Right lobe of liver (tissue), 6 donors: ENCODE data around the gene CAGE1. TPM values are rescaled to one million over a fixed set of nuclear protein-coding genes. Genes with fewer than 3 reads are reported as not detected.
"Not testable (repeated sequence)": the region's sequence is repeated elsewhere in the genome, so short reads cannot be mapped to it uniquely, and the experiment has no call there.

Experiments
- ATAC-seq, 4 donors: fragments of 200-7000 bp; cut with Tn5 transposase; one replicate each; pipeline ENCODE4 v1.9.1; 2020; ENCODE audit warnings: mild to moderate bottlenecking in 4 of 4, moderate library complexity in 4 of 4
- DNase-seq, 3 donors: peaks; one replicate each; pipeline ENCODE4 v3.0.0-alpha.2; 2020
- H3K27ac ChIP-seq, 3 donors: fragments of 200-600 bp; one replicate each; pipeline ENCODE4 v1.8.0; 2022
- H3K27me3 ChIP-seq, 2 donors: fragments of 200-600 bp; one replicate each; pipeline ENCODE4 v1.8.0; 2022
- H3K36me3 ChIP-seq, 4 donors: fragments of 200-600 bp; sonication (generic) in 1 of 4; one replicate each; pipeline versions ENCODE4 v1.5.1 to v1.8.0; 2017 to 2022; ENCODE audit warnings: control low read depth in 1 of 4
- H3K4me1 ChIP-seq, 4 donors: fragments of 200-600 bp; sonication (generic) in 1 of 4; one replicate each; pipeline versions ENCODE4 v1.5.1 to v1.8.0; 2017 to 2022; ENCODE audit warnings: control low read depth in 1 of 4
- H3K4me3 ChIP-seq, 3 donors: fragments of 200-600 bp; one replicate each; pipeline ENCODE4 v1.8.0; 2022
- H3K9me3 ChIP-seq, 4 donors: fragments of 200-600 bp; sonication (generic) in 1 of 4; one replicate each; pipeline versions ENCODE4 v1.5.1 to v1.8.0; 2017 to 2022; ENCODE audit warnings: control low read depth in 1 of 4
- POLR2A ChIP-seq: fragments of 450-650 bp; IDR thresholded peaks from one replicate; pipeline ENCODE4 v1.6.1; 2017; ENCODE audit warnings: antibody characterized with exemption, mild to moderate bottlenecking
- WGBS: methylation state at CpG from one replicate; pipeline ENCODE4 v1.1.6; 2018; ENCODE audit warnings: low coverage, low lambda C conversion rate; ENCODE audit not compliant: insufficient coverage; ENCODE audit errors: missing lambda C conversion rate; 5-methylcytosine and 5-hydroxymethylcytosine counted together
- intact Hi-C, 2 donors: fragments of 100-400 bp; cut with DNase I; formaldehyde crosslinking; loops; one replicate each; pipeline versions ENCODE4 v1.11.2 to v1.14.1; 2022
- total RNA-seq, 6 experiments: library from RNA; depleted of rRNA in 2 of 6; stranded (reverse); fragments of >200 nt in 2 of 6; fragmentation: NEBNext Ultra II Directional in 3 of 6; extraction: Animal tissue kit (Norgen Biotek cat#: 25700) in 3 of 6; gene quantifications; one replicate each; pipeline versions ENCODE4 v1.1.0 to v1.2.4, GENCODE V29; 2016 to 2023
- TF ChIP-seq, protein P1 (sequence below), 4 donors: fragments of 200-600 bp in 3 of 4; fragments of 450-650 bp in 1 of 4; IDR thresholded peaks; one replicate each; pipeline versions ENCODE4 v1.5.1 to v1.8.0; 2016 to 2022; ENCODE audit warnings: antibody characterized with exemption in 4 of 4, mild to moderate bottlenecking in 2 of 4
- donor health status: DM: no; HTN: yes; CAD: no.
- donor health status: DM: no; HTN: no; CAD: no.
- donor health status: DM: no; HTN: no; CAD: no.
- donor health status: DM: no; HTN: yes; CAD: no.
- donor health status: DM: no; HTN: yes; CAD: no.

CAGE1 gene
- total RNA-seq, 6 experiments from 2014 or later: not detected

DNA sequence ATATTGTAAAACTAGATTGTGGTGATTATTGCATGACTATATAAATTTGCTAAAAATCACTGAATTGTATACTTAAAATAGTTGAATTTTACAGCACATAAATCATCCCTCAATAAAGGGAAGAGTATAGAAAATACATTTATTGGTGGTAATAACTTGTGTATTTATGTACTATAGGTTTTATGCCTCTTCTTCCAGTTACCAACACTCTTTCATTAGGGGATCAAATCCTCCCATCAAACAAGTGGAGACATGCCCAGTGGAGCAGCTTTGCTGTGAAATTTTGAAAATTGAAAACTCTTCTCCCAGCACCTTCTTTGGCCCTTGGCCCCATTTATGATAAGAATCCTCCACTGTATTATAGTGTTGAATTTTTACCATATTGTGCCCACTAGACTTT is 66.5 kb downstream of the CAGE1 start:
- Histone ChIP-seq H3K36me3 (no peaks in the 10 kb centered on the region), H3K4me3 (no peak overlapping the region), H3K27me3 (no peaks in the 10 kb centered on the region), H3K9me3 (no peaks in the 10 kb centered on the region), H3K27ac (no peak overlapping the region), H3K4me1 (no peaks in the 10 kb centered on the region)
- ATAC-seq (no peak), DNase-seq (no peak)
- intact Hi-C loops: no loop called here
- TF ChIP-seq, protein P1, sequence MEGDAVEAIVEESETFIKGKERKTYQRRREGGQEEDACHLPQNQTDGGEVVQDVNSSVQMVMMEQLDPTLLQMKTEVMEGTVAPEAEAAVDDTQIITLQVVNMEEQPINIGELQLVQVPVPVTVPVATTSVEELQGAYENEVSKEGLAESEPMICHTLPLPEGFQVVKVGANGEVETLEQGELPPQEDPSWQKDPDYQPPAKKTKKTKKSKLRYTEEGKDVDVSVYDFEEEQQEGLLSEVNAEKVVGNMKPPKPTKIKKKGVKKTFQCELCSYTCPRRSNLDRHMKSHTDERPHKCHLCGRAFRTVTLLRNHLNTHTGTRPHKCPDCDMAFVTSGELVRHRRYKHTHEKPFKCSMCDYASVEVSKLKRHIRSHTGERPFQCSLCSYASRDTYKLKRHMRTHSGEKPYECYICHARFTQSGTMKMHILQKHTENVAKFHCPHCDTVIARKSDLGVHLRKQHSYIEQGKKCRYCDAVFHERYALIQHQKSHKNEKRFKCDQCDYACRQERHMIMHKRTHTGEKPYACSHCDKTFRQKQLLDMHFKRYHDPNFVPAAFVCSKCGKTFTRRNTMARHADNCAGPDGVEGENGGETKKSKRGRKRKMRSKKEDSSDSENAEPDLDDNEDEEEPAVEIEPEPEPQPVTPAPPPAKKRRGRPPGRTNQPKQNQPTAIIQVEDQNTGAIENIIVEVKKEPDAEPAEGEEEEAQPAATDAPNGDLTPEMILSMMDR (IDR thresholded peaks at IDR 0.05): no peak
- TF ChIP-seq POLR2A: no peak

DNA sequence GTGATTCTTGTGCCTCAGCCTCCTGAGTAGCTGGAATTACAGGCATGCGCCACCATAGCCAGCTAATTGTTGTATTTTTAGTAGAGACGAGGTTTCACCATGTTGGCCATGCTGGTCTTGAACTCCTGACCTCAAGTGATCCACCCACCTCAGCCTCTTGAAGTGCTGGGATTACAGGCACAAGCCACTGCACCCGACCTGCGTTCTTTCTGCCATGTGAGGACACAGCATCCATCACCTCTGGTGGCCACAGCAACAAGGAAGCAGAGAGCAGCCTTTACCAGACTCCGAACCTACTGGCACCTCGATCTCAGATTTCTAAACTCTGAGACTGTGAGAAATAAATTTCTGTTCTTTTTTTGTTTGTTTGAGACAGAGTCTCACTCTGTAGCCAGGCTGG is 67.7 kb downstream of the CAGE1 start:
- 55% methylated on average over 3 of the region's 6 CpGs for WGBS
- not testable (repeated sequence) for ATAC-seq

DNA sequence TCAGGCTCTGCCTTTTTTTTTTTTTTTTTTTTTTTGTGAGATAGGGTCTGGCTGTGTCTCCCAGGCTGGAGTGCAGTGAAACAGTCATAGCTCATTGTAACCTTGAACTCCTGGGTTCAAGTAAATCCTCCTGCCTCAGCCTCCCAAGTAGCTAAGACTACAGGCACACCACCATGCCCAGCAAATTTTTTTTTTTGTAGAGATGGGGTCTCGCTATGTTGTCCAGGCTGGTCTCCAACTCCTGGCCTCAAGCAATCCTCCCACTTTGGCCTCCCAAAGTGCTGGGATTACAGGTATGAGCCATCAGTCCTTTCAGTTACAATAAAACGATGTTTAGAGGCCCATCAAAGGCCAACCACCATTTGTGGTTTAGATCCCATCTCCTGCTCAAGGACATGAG is 70.1 kb downstream of the CAGE1 start:
- H3K4me1 ChIP-seq, H3K9me3 ChIP-seq, H3K36me3 ChIP-seq, ATAC-seq, intact Hi-C loops, DNase-seq, H3K4me3 ChIP-seq, H3K27me3 ChIP-seq, H3K27ac ChIP-seq: not testable (repeated sequence)
- 57% methylated on average over 1 of the region's 2 CpGs for WGBS

More for the DNA sequence above, 67.7 kb downstream of the CAGE1 start:
- H3K27me3 ChIP-seq, H3K4me3 ChIP-seq, H3K9me3 ChIP-seq, H3K27ac ChIP-seq, intact Hi-C loops, H3K4me1 ChIP-seq, H3K36me3 ChIP-seq, DNase-seq: not testable (repeated sequence)

DNA sequence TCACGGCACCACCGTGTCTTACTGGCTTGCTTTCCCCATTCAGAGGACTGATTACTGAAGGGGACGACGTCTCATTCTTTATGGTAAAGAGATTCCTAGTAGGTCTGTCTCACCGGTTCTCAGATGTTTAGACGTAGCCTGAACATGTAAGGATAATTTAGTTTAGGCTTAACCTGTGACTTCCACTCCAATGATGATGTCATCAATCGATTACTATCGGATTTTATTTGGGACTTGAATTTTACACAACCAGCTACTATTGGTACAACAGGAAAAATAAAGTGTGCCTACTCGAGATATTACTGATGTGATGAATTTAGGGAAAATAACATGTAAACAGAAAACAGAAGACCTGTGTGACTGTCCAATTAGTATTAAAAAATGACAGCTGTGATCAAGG is 72.0 kb downstream of the CAGE1 start:
- Histone ChIP-seq H3K27me3 (no peaks in the 10 kb centered on the region), H3K9me3 (no peaks in the 10 kb centered on the region), H3K4me1 (no peaks in the 10 kb centered on the region), H3K36me3 (no peaks in the 10 kb centered on the region), H3K27ac (no peak overlapping the region), H3K4me3 (no peak overlapping the region)
- no peak for ATAC-seq
- no peak for TF ChIP-seq POLR2A
- TF ChIP-seq, protein P1 (IDR thresholded peaks at IDR 0.05): no peak
- WGBS: 84% methylated on average over 9 of the region's 9 CpGs
- no peak for DNase-seq
- intact Hi-C loops: no loop called here

GRCh38 chr6:7316658-7317533 is 72.6 kb downstream of the CAGE1 start:
- H3K4me1 ChIP-seq: peaks cover 0 to 2% (median 0%) of the 10 kb centered on the region in 4 donors
- TF ChIP-seq POLR2A: no peak
- TF ChIP-seq, protein P1 (IDR thresholded peaks at IDR 0.05): no peak
- H3K4me3 ChIP-seq: no peak overlapping the region
- H3K27ac ChIP-seq: no peak overlapping the region
- DNase-seq (no peak), ATAC-seq (no peak)
- intact Hi-C loops: no loop called here
- H3K9me3 ChIP-seq: no peaks in the 10 kb centered on the region
- H3K27me3 ChIP-seq: no peaks in the 10 kb centered on the region
- H3K36me3 ChIP-seq: no peaks in the 10 kb centered on the region
- WGBS: 100% methylated on average over 1 of the region's 41 CpGs
